Activated naive CD4-positive, alpha-beta T cell treated with anti-CD3 and anti-CD28 coated beads, Interleukin-2, amount 10 ng/mL, durations not matched to agents 7 days and 5 days (primary cell): Measurements from ENCODE around the gene SMTN.

Experiments used
- CTCF ChIA-PET: fragments of 350-600 bp; sonication (Branson Sonifier 250); formaldehyde crosslinking; loops from one replicate; lab custom pipeline; 2021; ENCODE audit warnings: antibody characterized with exemption; lab: Charles Lee
- DNase-seq: peaks from one replicate; pipeline ENCODE4 v3.0.0-alpha.2; 2020
- H3K27ac Mint-ChIP-seq: one replicate; pipeline ENCODE4 v1.8.0; 2021; ENCODE audit warnings: mild to moderate bottlenecking, moderate library complexity, mixed read lengths
- H3K27me3 Mint-ChIP-seq: one replicate; pipeline ENCODE4 v1.8.0; 2021; ENCODE audit warnings: mild to moderate bottlenecking, mixed read lengths
- H3K36me3 Mint-ChIP-seq: one replicate; pipeline ENCODE4 v1.8.0; 2021; ENCODE audit warnings: mixed read lengths
- H3K4me1 Mint-ChIP-seq: one replicate; pipeline ENCODE4 v1.8.0; 2021; ENCODE audit warnings: mixed read lengths
- H3K4me3 Mint-ChIP-seq: one replicate; pipeline ENCODE4 v1.8.0; 2021; ENCODE audit warnings: mild to moderate bottlenecking, moderate library complexity, mixed read lengths
- H3K9me3 Mint-ChIP-seq: one replicate; pipeline ENCODE4 v1.8.0; 2021; ENCODE audit warnings: mixed read lengths

SMTN gene

GRCh38 chr22:31118046-31118820 lies 37.1 kb downstream of the SMTN start:
- no peak overlapping the region for H3K27ac Mint-ChIP-seq
- H3K4me1 Mint-ChIP-seq = no peaks in the 10 kb centered on the region
- H3K36me3 Mint-ChIP-seq = no peaks in the 10 kb centered on the region

DNA sequence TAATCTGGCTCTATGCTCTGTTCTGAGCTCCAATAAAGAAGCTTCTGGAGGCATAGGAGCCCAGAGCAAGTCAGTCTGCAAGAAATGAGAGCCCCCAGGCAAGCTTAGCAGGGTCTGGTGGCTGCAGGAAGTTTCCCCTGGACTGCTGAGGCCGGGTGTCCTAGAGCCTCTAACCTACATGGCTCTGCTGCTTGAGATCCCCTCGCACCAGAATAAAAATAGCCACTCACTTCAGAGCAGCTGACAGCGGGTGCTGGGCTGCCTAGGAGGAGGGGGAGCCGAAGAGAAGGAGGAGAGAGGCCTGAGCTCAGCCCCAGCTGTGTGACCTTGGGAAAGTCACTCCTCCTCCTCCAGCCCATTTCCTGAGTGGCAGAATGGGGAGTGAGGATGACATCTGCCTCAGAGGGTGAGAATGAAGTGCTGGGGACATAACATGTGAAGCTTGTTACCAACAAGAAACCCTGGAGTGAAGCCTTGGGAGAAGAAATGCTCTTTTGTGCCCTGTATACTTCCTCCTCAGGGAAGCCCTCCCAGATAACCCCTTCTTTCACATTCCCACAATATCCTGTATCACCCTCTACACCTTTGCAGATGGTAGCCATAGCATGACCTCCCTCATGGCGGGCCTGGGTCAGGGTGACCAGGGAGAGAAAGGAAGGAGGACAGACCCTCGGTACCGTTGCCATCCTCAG lies 38.1 kb downstream of the SMTN start:
- DNase-seq = no peak
- Mint-ChIP-seq H3K4me1 (no peaks in the 10 kb centered on the region), H3K9me3 (no peaks in the 10 kb centered on the region), H3K27ac (no peak overlapping the region), H3K36me3 (no peaks in the 10 kb centered on the region), H3K4me3 (no peak overlapping the region), H3K27me3 (peaks cover 24% of the 10 kb centered on the region)
- CTCF ChIA-PET = interaction anchor here (1.1 kb wide), 1 partner anchor 12 kb away, joined by 9 read pairs; the partner anchor contains the start of gene SELENOM

More at GRCh38 chr22:31118046-31118820, 37.1 kb downstream of the SMTN start:
- Mint-ChIP-seq H3K9me3 (no peaks in the 10 kb centered on the region), H3K4me3 (no peak overlapping the region), H3K27me3 (peaks cover 15% of the 10 kb centered on the region)
- CTCF ChIA-PET = interaction anchor here (1.1 kb wide), 1 partner anchor 11 kb away, joined by 9 read pairs; the partner anchor contains the start of gene SELENOM
- no peak for DNase-seq

DNA sequence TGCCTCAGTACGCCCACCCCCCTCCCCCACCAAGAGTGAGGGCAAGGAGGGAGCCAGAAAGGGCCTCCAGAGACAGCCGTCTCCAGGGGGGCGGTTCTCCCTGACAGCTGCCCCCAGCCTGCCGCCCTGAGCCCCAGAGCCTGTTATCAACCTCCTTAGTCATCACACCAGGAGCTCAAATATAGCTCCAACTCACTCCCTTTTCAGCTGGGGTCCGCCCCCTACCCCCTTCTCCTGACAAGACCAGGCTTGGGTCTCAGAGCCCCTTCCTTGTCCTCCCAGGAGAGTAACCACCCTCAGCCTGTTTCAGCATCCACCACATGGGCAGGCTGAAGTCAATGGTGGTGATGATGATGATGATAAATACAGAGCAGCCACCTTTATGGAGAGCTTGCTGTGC lies 39.1 kb downstream of the SMTN start:
- peaks cover 32% of the 10 kb centered on the region for H3K27me3 Mint-ChIP-seq
- H3K27ac Mint-ChIP-seq = no peak overlapping the region
- CTCF ChIA-PET = no interaction called here
- H3K36me3 Mint-ChIP-seq = no peaks in the 10 kb centered on the region
- H3K9me3 Mint-ChIP-seq = no peaks in the 10 kb centered on the region
- H3K4me1 Mint-ChIP-seq = no peaks in the 10 kb centered on the region
- no peak overlapping the region for H3K4me3 Mint-ChIP-seq
- no peak for DNase-seq

- H3K4me1 Mint-ChIP-seq = no peaks in the 10 kb centered on the region
- DNase-seq = no peak
- H3K27me3 Mint-ChIP-seq = peaks cover 33% of the 10 kb centered on the region
- CTCF ChIA-PET = no interaction called here
- no peak overlapping the region for H3K27ac Mint-ChIP-seq
- no peaks in the 10 kb centered on the region for H3K36me3 Mint-ChIP-seq
- H3K9me3 Mint-ChIP-seq = no peaks in the 10 kb centered on the region
- no peak overlapping the region for H3K4me3 Mint-ChIP-seq
Measured at GRCh38 chr22:31120642-31121041, 39.5 kb downstream of the SMTN start.

DNA sequence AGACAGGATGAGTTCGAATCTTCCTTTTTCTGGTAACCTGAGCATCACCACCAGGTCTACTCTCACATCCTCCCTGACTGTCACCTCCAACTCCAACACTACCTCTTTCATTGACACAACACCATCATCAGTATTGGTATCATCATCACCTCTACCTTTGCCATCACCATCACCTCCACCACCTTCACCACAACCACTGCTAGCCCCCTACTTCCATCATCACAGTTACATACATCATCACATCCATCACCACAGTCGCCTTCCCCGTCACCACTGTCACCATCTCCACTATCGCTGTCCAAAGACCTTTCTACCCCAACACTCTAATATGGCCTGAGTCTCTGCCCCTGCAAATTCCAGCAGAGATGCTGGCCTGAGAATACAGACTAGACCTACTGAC lies 40.3 kb downstream of the SMTN start:
- no peaks in the 10 kb centered on the region for H3K36me3 Mint-ChIP-seq
- CTCF ChIA-PET = no interaction called here
- H3K27me3 Mint-ChIP-seq = peaks cover 37% of the 10 kb centered on the region
- no peaks in the 10 kb centered on the region for H3K9me3 Mint-ChIP-seq
- no peak overlapping the region for H3K27ac Mint-ChIP-seq
- H3K4me1 Mint-ChIP-seq = no peaks in the 10 kb centered on the region
- no peak for DNase-seq
- H3K4me3 Mint-ChIP-seq = no peak overlapping the region

DNA sequence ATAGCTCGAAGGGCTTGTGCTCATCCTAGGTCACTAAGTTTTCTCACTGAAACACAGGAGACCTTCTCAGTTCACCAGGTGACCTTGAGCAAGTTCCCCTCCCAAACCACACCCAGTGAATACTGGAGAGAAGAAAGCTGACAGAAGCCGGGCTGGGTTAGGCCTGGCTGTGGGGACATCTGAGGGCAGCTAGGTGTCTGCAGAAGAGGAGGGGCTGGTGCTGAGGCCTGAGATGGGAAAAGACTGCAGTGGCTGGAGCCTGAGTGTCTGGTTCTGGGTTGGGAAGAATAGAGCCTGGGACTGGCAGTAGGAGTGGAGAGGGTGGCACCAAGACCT lies 41.0 kb downstream of the SMTN start:
- Mint-ChIP-seq H3K27me3 (peaks cover 37% of the 10 kb centered on the region), H3K9me3 (no peaks in the 10 kb centered on the region), H3K4me1 (no peaks in the 10 kb centered on the region), H3K27ac (no peak overlapping the region), H3K36me3 (no peaks in the 10 kb centered on the region), H3K4me3 (no peak overlapping the region)
- CTCF ChIA-PET = interaction anchor here (1.1 kb wide), 1 partner anchor 37 kb away, joined by 3 read pairs; no protein-coding TSS in a partner anchor
- no peak for DNase-seq

DNA sequence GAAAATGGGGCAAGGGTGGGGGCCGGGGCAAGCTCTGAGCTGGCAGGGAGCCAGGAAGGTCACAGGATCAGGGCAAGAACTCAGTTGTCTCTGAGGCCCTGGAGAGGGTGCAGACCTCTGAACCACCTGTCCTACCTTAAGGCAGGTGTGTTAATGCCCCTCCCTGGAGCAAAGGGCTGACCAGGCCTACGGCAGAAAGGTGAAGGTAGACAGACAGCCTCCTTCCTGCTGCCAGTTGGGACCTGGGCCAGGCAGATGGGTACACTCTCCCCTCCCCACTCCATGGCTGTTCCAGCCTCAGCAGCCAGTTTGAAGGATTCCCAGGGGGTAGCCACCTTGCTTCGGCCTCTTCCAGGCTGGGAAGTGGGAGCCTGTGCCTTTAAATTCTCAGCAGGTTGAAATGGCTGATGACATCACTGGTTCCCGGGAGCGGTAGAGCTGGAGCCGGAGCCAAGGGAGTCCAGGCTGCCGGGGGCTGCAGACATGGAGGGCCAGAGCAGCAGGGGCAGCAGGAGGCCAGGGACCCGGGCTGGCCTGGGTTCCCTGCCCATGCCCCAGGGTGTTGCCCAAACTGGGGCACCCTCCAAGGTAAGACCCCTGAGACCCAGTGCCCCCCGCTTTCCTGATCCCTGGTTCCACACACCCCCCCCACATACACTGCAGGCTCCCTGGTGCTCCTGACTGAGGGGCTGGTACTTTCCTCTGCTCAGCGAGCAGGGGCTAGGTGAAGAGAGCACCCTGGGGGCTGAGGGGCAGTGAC lies 41.6 kb downstream of the SMTN start, which contains the start of gene INPP5J:
TSS of gene INPP5J (plus strand) at position 435 of the 760 bp plus-strand sequence. CDS start at position 484, 49 bp downstream.
- no peak for DNase-seq
- Mint-ChIP-seq H3K4me1 (no peaks in the 10 kb centered on the region), H3K9me3 (no peaks in the 10 kb centered on the region), H3K27ac (no peak within 1 kb of the TSS), H3K4me3 (no peak within 1 kb of the TSS), H3K27me3 (peaks cover 37% of the 10 kb centered on the region), H3K36me3 (no peaks in the 10 kb centered on the region)
- CTCF ChIA-PET = interaction anchor here (1.1 kb wide), 1 partner anchor 37 kb away, joined by 3 read pairs; no protein-coding TSS in a partner anchor

DNA sequence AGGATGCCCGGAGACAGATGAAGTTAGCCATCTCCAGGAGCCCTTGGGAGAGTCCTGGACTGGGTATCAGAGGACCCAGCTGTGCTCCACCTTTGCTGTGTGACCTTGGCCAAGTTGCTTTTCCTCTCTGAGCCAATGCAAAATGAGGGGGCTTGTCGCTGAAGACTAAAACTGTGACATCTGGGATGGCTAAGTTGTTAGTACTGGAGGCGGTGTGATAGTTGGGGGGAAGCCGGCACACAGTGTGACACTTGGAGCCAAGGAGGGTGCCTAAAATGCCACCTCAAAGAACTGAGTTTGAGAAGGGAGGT lies 42.1 kb downstream of the SMTN start:
- Mint-ChIP-seq H3K4me1 (no peaks in the 10 kb centered on the region), H3K27me3 (peaks cover 40% of the 10 kb centered on the region), H3K36me3 (no peaks in the 10 kb centered on the region), H3K27ac (no peak overlapping the region), H3K4me3 (no peak overlapping the region), H3K9me3 (no peaks in the 10 kb centered on the region)
- CTCF ChIA-PET = no interaction called here
- no peak for DNase-seq

DNA sequence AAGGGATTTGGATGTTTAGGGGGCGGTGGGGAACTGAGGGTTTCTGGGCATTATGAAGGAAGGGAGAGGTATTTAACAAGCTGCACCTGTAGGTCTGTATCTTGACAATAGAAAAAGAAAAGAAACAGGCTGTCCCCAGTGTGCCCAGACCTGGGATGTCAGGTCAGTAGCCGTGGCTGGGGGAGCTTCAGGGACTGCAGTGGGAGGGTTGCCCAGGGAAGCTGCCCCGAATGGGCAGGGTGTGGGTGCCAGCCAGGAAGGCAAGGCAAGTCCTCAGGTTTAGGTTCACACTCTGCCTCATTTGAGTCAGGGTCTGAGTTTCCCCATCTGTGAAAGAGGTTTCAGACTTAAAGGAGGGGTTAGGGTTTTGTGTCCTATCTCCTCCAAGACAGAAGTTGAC lies 43.2 kb downstream of the SMTN start:
- Mint-ChIP-seq H3K9me3 (no peaks in the 10 kb centered on the region), H3K36me3 (no peaks in the 10 kb centered on the region), H3K4me3 (no peak overlapping the region), H3K27ac (no peak overlapping the region), H3K27me3 (peaks cover 41% of the 10 kb centered on the region), H3K4me1 (no peaks in the 10 kb centered on the region)
- CTCF ChIA-PET = no interaction called here
- DNase-seq = no peak

- no peak for DNase-seq
- CTCF ChIA-PET = no interaction called here
- Mint-ChIP-seq H3K4me3 (no peak overlapping the region), H3K4me1 (no peaks in the 10 kb centered on the region), H3K9me3 (no peaks in the 10 kb centered on the region), H3K27ac (no peak overlapping the region), H3K36me3 (no peaks in the 10 kb centered on the region), H3K27me3 (peaks cover 34% of the 10 kb centered on the region)
Measured at GRCh38 chr22:31124811-31125465, 43.8 kb downstream of the SMTN start.

DNA sequence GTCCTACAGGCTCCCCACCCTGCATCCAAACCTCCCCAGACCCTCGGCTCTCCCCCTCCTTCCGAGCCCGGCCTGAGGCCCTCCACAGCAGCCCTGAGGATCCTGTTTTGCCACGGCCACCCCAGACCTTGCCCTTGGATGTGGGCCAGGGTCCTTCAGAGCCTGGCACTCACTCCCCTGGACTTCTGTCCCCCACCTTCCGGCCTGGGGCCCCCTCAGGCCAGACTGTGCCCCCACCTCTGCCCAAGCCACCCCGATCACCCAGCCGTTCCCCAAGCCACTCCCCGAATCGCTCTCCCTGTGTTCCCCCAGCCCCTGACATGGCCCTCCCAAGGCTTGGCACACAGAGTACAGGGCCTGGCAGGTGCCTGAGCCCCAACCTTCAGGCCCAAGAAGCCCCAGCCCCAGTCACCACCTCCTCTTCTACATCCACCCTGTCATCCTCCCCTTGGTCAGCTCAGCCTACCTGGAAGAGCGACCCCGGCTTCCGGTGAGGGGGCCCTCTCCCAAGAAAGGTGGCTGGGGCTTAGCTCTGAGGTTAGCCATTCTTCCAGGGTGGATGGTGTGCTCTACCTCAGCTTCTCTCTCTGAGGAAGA lies 44.5 kb downstream of the SMTN start:
- Mint-ChIP-seq H3K27ac (no peak overlapping the region), H3K36me3 (no peaks in the 10 kb centered on the region), H3K4me3 (no peak overlapping the region), H3K27me3 (peaks cover 30% of the 10 kb centered on the region), H3K4me1 (no peaks in the 10 kb centered on the region), H3K9me3 (no peaks in the 10 kb centered on the region)
- no peak for DNase-seq
- CTCF ChIA-PET = no interaction called here

DNA sequence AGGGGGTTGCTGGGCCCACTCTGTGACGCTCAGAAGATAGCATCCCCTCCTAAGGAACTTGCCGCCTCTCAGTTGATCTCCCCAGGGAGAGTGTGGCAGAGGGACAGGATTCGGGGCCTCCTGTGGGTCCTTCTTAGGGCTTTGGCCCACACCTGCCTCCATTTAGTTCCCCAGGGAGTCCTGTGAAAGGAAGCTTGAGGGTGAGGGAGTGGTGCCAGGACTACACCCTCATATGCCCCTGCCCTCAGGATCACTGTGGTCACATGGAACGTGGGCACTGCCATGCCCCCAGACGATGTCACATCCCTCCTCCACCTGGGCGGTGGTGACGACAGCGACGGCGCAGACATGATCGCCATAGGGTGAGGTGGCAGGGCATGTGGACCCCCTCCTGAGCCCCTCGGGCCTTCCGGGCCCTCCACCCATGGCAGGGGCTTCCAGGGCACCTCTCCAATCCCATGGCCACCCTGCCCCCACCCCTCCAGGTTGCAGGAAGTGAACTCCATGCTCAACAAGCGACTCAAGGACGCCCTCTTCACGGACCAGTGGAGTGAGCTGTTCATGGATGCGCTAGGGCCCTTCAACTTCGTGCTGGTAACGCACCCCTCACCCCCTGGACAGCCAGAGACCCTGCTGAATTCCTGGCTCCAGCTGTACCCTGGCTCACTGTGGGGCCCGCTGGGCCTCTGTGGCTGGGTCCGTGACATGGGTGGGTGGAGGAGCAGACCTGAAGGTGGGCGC lies 45.2 kb downstream of the SMTN start:
- Mint-ChIP-seq H3K36me3 (no peaks in the 10 kb centered on the region), H3K27me3 (peaks cover 30% of the 10 kb centered on the region), H3K4me1 (no peaks in the 10 kb centered on the region), H3K9me3 (no peaks in the 10 kb centered on the region), H3K27ac (no peak overlapping the region), H3K4me3 (no peak overlapping the region)
- CTCF ChIA-PET = no interaction called here
- no peak for DNase-seq

DNA sequence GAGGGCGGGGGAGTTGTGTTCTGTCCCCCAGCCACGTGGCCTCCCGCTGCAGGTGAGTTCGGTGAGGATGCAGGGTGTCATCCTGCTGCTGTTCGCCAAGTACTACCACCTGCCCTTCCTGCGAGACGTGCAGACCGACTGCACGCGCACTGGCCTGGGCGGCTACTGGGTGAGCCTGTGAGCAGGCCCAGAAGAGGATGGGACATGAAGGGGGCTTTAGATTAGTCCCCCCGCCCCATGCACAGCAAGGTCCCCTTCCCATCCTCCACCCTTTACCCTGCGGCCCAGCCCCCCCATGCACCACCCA lies 45.7 kb downstream of the SMTN start:
- Mint-ChIP-seq H3K27ac (no peak overlapping the region), H3K36me3 (no peaks in the 10 kb centered on the region), H3K9me3 (no peaks in the 10 kb centered on the region), H3K4me1 (no peaks in the 10 kb centered on the region), H3K27me3 (peaks cover 34% of the 10 kb centered on the region), H3K4me3 (no peak overlapping the region)
- no peak for DNase-seq
- CTCF ChIA-PET = no interaction called here
